Measurements from ENCODE around the gene NHLRC2. TPM values are rescaled to one million over a fixed set of nuclear protein-coding genes. Genes with fewer than 3 reads are reported as not detected.
A peak's percentile ranks its signal among the peaks of the same experiment; 100 is the strongest.
"Not testable (repeated sequence)": the region's sequence is repeated elsewhere in the genome, so short reads cannot be mapped to it uniquely, and the experiment has no call there.

Gene NHLRC2, protein sequence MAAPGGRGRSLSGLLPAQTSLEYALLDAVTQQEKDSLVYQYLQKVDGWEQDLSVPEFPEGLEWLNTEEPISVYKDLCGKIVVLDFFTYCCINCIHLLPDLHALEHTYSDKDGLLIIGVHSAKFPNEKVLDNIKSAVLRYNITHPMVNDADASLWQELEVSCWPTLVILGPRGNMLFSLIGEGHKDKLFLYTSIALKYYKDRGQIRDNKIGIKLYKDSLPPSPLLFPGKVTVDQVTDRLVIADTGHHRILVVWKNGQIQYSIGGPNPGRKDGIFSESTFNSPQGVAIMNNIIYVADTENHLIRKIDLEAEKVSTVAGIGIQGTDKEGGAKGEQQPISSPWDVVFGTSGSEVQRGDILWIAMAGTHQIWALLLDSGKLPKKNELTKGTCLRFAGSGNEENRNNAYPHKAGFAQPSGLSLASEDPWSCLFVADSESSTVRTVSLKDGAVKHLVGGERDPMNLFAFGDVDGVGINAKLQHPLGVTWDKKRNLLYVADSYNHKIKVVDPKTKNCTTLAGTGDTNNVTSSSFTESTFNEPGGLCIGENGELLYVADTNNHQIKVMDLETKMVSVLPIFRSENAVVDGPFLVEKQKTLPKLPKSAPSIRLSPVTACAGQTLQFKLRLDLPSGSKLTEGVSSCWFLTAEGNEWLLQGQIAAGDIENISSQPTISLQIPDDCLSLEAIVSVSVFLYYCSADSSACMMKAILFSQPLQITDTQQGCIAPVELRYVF
- polyA plus RNA-seq (2013, experiment 1 of 4), result 17.5 TPM
- 17.4 TPM for polyA plus RNA-seq (2013, experiment 2 of 4)
- 13.7 TPM for polyA plus RNA-seq (2013, experiment 3 of 4)
- polyA plus RNA-seq (2013, experiment 4 of 4), result 14.9 TPM

DNA sequence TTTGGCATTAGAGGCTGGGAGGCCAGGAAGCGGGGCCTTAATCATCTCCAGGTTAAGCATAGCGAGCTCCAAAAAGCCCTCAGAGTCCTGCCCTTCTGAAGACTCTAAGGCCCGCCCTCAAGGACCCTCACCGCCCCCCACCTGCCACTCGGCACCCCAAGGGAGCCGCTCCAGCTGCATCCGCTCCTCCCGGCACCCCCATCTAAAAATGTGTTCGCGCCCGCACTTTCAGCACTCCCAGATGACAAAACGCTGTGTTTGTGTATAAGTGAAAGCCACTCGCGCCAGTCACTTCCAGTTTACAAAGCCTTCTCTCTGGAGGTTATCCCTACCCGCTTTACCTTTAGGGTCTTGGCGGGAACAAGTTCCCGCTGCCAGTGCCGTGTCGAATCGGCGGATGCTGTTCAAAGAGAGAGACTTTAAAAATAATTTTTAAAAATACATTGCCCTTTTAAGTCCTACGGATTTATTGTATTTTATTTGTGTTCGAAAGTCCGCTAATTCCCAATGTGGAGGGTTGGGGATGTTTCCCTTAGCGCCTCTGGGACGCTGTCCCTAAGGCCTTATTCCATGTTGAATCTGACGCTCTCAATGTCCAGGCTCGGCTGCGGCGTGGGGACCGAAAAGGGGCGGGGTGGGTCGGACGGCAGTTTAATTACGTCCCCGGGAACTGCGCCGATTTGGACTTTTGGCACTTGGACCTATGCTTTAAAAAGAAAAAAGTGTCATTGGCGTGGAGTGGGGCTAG is at the start of gene NHLRC2, which contains the start of gene DCLRE1A:
Gene NHLRC2 (plus strand): TSS at position 649 of the 748 bp plus-strand sequence. CDS start 212 bp downstream, outside the sequence.
Gene DCLRE1A (minus strand): TSS at position 70 of the 748 bp plus-strand sequence. CDS start 900 bp downstream, outside the sequence.
- H3K27ac ChIP-seq (ENCODE audit: insufficient read depth, low read depth, low read length, poor library complexity, severe bottlenecking), result peak within 1 kb of the TSS; percentile 86
- peaks cover 5% of the 10 kb centered on the region for H3K36me3 ChIP-seq (ENCODE audit: control insufficient read depth, insufficient read depth, low read length)
- peaks cover 9% of the 10 kb centered on the region for H3K4me1 ChIP-seq (ENCODE audit: control insufficient read depth, insufficient read depth, low read length)
- H3K4me3 ChIP-seq (ENCODE audit: insufficient read depth, low read depth, low read length), result peak within 1 kb of the TSS; percentile 93
- no peaks in the 10 kb centered on the region for H3K9me3 ChIP-seq (ENCODE audit: control insufficient read depth, low read length)
- 1% methylated on average over 35 to 39 of the region's 39 CpGs for WGBS, 2 experiments
- H3K27me3 ChIP-seq (ENCODE audit: control insufficient read depth, insufficient read depth, low read length, poor library complexity, severe bottlenecking), result no peaks in the 10 kb centered on the region

DNA sequence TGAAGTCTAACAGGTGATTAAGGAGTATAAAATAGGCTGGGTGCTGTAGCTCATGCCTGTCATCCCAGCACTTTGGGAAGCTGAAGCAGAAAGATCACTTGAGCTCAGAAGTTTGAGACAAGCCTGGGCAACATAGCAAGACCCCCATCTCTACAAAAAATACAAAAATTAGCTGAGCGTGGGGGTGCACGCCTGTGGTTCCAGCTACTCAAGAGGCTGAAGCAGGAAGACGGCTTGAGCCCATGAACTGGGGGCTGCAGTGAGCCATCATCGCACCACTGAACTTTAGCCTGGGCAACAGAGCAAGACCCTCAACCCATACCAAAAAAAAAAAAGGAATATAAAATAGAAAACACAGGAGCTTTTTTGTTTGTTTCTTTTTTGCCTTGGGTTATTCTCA is 48.0 kb upstream of the NHLRC2 start:
- Histone ChIP-seq H3K27ac (ENCODE audit: insufficient read depth, low read depth, low read length, poor library complexity, severe bottlenecking) (no peak overlapping the region), H3K4me1 (ENCODE audit: control insufficient read depth, insufficient read depth, low read length) (no peaks in the 10 kb centered on the region), H3K27me3 (ENCODE audit: control insufficient read depth, insufficient read depth, low read length, poor library complexity, severe bottlenecking) (no peaks in the 10 kb centered on the region), H3K9me3 (ENCODE audit: control insufficient read depth, low read length) (no peaks in the 10 kb centered on the region), H3K4me3 (ENCODE audit: insufficient read depth, low read depth, low read length) (no peak overlapping the region), H3K36me3 (ENCODE audit: control insufficient read depth, insufficient read depth, low read length) (no peaks in the 10 kb centered on the region)
- WGBS, 2 experiments, result 91 to 93% methylated on average over 4 of the region's 4 CpGs

DNA sequence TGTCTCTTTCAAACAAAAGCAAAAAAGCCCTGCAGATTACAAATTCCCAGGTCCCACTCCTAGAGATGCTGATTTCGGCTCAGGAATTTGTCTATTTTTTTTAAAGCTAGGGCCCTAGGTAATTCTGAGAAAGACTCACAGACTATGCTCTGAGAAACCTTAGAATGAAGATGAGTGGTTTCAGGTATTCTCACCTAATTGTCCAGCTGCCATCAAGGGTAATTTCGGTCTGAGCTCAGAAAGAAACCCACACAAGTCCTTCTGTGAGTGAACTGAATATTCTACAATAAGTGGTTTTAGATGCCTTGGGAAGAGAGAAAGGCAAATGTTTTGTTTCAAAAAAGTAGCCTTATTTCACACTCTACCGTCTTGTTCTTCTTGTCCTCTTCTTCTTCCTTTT is 46.3 kb upstream of the NHLRC2 start:
- Histone ChIP-seq H3K4me1 (ENCODE audit: control insufficient read depth, insufficient read depth, low read length) (no peaks in the 10 kb centered on the region), H3K27ac (ENCODE audit: insufficient read depth, low read depth, low read length, poor library complexity, severe bottlenecking) (no peak overlapping the region), H3K36me3 (ENCODE audit: control insufficient read depth, insufficient read depth, low read length) (no peaks in the 10 kb centered on the region), H3K9me3 (ENCODE audit: control insufficient read depth, low read length) (no peaks in the 10 kb centered on the region), H3K27me3 (ENCODE audit: control insufficient read depth, insufficient read depth, low read length, poor library complexity, severe bottlenecking) (no peaks in the 10 kb centered on the region), H3K4me3 (ENCODE audit: insufficient read depth, low read depth, low read length) (no peak overlapping the region)
- WGBS, 2 experiments, result 89 to 94% methylated on average over 3 of the region's 3 CpGs

DNA sequence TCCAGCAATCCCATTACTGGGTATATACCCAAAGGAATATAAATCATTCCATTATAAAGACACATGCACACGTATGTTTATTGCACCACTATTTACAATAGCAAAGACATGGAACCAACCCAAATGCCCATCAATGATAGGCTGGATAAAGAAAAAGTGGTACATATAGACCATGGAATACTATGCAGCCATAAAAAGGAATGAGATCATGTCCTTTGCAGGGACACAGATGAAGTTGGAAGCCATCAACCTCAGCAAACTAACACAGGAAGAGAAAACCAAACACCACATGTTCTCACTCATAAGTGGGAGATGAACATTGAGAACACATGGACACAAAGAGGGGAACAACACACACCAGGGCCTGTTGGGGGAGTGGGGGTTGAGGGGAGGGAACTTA is 39.8 kb upstream of the NHLRC2 start:
- H3K4me3 ChIP-seq (ENCODE audit: insufficient read depth, low read depth, low read length); H3K4me1 ChIP-seq (ENCODE audit: control insufficient read depth, insufficient read depth, low read length); H3K27me3 ChIP-seq (ENCODE audit: control insufficient read depth, insufficient read depth, low read length, poor library complexity, severe bottlenecking); H3K27ac ChIP-seq (ENCODE audit: insufficient read depth, low read depth, low read length, poor library complexity, severe bottlenecking); H3K36me3 ChIP-seq (ENCODE audit: control insufficient read depth, insufficient read depth, low read length); H3K9me3 ChIP-seq (ENCODE audit: control insufficient read depth, low read length): not testable (repeated sequence)
- WGBS, 2 experiments, result 86 to 88% methylated on average over 1 of the region's 1 CpG

DNA sequence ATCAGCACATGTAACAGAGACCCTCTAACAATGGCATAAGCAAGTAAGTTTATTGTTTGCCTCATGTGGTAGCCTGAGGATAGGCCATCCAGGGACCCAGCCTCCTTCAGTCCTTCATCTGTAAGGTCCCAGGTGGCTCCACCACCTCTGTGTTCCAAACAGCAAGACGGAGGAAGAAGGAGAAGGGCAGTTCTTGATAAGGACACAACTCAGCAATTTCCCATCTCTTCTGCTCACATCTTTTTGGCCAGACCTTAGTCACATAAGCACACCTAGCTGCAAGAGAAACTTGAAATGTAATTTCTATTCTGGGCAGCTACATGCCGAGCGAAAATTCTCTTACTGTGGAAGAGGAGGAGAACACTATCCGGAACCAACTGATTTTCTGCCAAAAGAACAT is 34.5 kb upstream of the NHLRC2 start:
- WGBS, 2 experiments, result 94 to 96% methylated on average over 4 of the region's 4 CpGs
- no peak overlapping the region for H3K27ac ChIP-seq (ENCODE audit: insufficient read depth, low read depth, low read length, poor library complexity, severe bottlenecking)
- no peaks in the 10 kb centered on the region for H3K4me1 ChIP-seq (ENCODE audit: control insufficient read depth, insufficient read depth, low read length)
- no peak overlapping the region for H3K4me3 ChIP-seq (ENCODE audit: insufficient read depth, low read depth, low read length)
- no peaks in the 10 kb centered on the region for H3K27me3 ChIP-seq (ENCODE audit: control insufficient read depth, insufficient read depth, low read length, poor library complexity, severe bottlenecking)
- no peaks in the 10 kb centered on the region for H3K9me3 ChIP-seq (ENCODE audit: control insufficient read depth, low read length)
- H3K36me3 ChIP-seq (ENCODE audit: control insufficient read depth, insufficient read depth, low read length), result no peaks in the 10 kb centered on the region

DNA sequence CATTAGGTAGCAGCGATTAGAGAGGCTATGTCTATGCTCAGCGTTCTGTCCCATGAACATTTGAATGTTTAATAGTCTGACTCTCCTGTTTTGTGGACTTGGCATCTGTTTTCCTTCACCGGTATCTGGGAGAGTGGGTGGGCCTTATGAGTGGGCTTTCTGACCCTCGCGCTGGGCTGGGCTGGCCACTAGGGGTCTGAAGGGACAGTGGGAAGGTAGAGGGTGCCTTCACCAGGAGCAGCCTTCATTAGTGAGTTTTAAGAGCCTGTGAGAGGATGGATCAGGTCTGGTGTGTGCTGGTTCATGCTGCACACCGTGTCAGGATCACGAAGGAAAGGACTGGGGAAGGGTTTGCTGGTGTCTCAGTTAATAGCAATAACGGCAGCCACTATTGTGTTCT is 34.0 kb upstream of the NHLRC2 start:
- Histone ChIP-seq H3K36me3 (ENCODE audit: control insufficient read depth, insufficient read depth, low read length) (no peaks in the 10 kb centered on the region), H3K9me3 (ENCODE audit: control insufficient read depth, low read length) (no peaks in the 10 kb centered on the region), H3K4me1 (ENCODE audit: control insufficient read depth, insufficient read depth, low read length) (no peaks in the 10 kb centered on the region), H3K27me3 (ENCODE audit: control insufficient read depth, insufficient read depth, low read length, poor library complexity, severe bottlenecking) (no peaks in the 10 kb centered on the region), H3K4me3 (ENCODE audit: insufficient read depth, low read depth, low read length) (no peak overlapping the region), H3K27ac (ENCODE audit: insufficient read depth, low read depth, low read length, poor library complexity, severe bottlenecking) (no peak overlapping the region)
- 74 to 77% methylated on average over 8 of the region's 8 CpGs for WGBS, 2 experiments

DNA sequence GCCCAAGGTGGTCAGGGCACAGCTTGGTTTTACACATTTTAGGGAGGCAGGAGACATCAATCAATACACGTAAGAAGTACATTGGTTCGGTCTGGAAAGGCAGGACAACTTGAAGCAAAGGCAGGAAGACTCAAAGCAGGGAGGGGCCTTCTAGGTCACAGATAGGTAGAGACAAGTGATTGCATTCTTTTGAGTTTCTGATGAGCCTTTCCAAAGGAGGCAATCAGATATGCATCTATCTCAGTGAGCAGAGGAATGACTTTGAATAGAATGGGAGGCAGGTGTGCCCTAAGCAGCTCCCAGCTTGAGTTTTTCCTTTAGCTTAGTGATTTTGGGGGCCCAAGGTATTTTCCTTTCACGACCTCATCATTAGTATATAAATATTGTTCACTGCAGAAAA is 33.2 kb upstream of the NHLRC2 start:
- 55 to 69% methylated on average over 2 to 3 of the region's 3 CpGs for WGBS, 2 experiments
- not testable (repeated sequence) for H3K27me3 ChIP-seq (ENCODE audit: control insufficient read depth, insufficient read depth, low read length, poor library complexity, severe bottlenecking); H3K36me3 ChIP-seq (ENCODE audit: control insufficient read depth, insufficient read depth, low read length); H3K9me3 ChIP-seq (ENCODE audit: control insufficient read depth, low read length); H3K27ac ChIP-seq (ENCODE audit: insufficient read depth, low read depth, low read length, poor library complexity, severe bottlenecking); H3K4me3 ChIP-seq (ENCODE audit: insufficient read depth, low read depth, low read length); H3K4me1 ChIP-seq (ENCODE audit: control insufficient read depth, insufficient read depth, low read length)

DNA sequence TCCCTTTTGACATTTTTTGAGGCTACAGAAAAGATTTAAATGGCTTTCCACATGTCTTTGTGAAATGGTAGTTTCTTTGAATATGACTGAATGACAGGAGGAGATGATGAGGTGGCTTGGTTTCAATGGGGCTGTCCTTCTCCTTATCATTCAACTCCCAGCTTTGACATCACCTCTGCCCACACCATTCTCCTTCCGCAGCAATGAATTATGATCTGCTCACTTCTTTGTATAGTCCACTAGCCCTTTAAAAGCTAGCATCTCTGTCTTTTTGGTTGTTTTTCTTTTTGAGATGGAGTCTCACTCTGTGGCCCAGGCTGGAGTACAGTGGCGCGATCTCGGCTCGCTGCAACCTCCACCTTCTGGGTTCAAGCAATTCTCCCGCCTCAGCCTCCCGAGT is 32.3 kb upstream of the NHLRC2 start:
- 94 to 96% methylated on average over 7 of the region's 7 CpGs for WGBS, 2 experiments
- Histone ChIP-seq H3K36me3 (ENCODE audit: control insufficient read depth, insufficient read depth, low read length) (no peaks in the 10 kb centered on the region), H3K4me1 (ENCODE audit: control insufficient read depth, insufficient read depth, low read length) (no peaks in the 10 kb centered on the region), H3K9me3 (ENCODE audit: control insufficient read depth, low read length) (no peaks in the 10 kb centered on the region), H3K27ac (ENCODE audit: insufficient read depth, low read depth, low read length, poor library complexity, severe bottlenecking) (no peak overlapping the region), H3K27me3 (ENCODE audit: control insufficient read depth, insufficient read depth, low read length, poor library complexity, severe bottlenecking) (no peaks in the 10 kb centered on the region), H3K4me3 (ENCODE audit: insufficient read depth, low read depth, low read length) (no peak overlapping the region)

DNA sequence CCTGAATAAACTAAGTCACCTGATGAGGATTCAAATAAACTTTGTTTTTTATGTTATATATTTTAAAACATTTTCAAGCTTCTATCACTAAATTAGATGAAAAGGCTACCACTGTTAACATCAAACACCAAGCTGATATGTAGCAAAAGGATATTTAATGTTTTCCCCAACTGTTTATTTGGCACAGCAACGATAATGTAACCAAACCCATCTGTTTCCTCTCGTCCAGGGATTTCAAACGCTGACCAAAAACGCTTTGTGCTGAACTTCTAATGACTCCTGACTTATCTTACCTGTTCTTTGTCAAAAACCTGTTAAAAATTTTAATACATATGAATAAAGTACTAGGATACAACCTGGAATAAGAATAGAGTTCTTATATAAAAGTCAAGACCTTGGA is 31.1 kb upstream of the NHLRC2 start:
- no peak overlapping the region for H3K4me3 ChIP-seq (ENCODE audit: insufficient read depth, low read depth, low read length)
- no peaks in the 10 kb centered on the region for H3K9me3 ChIP-seq (ENCODE audit: control insufficient read depth, low read length)
- H3K27me3 ChIP-seq (ENCODE audit: control insufficient read depth, insufficient read depth, low read length, poor library complexity, severe bottlenecking), result no peaks in the 10 kb centered on the region
- WGBS, 2 experiments, result 95 to 97% methylated on average over 4 of the region's 4 CpGs
- H3K36me3 ChIP-seq (ENCODE audit: control insufficient read depth, insufficient read depth, low read length), result no peaks in the 10 kb centered on the region
- no peak overlapping the region for H3K27ac ChIP-seq (ENCODE audit: insufficient read depth, low read depth, low read length, poor library complexity, severe bottlenecking)
- no peaks in the 10 kb centered on the region for H3K4me1 ChIP-seq (ENCODE audit: control insufficient read depth, insufficient read depth, low read length)

DNA sequence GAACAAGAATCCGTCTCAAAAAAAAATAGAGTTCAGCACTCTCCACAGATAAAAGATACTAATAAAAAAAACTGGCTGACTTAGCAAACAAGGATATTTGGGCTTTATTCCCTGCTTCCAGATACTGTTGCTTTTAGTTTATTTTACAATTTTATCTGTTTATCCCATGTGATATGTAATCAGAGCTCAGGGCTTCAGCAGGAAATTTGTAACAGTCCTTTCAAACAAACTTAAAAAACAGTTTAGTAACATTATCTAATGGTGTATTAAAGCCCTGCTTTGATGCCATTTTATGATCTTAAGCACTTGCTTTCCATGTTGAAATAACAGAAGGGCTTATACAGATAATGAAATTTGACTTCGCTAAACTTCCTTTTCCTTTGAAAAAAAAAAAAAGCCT is 28.7 kb upstream of the NHLRC2 start:
- no peaks in the 10 kb centered on the region for H3K27me3 ChIP-seq (ENCODE audit: control insufficient read depth, insufficient read depth, low read length, poor library complexity, severe bottlenecking)
- H3K27ac ChIP-seq (ENCODE audit: insufficient read depth, low read depth, low read length, poor library complexity, severe bottlenecking), result no peak overlapping the region
- H3K4me3 ChIP-seq (ENCODE audit: insufficient read depth, low read depth, low read length), result no peak overlapping the region
- H3K4me1 ChIP-seq (ENCODE audit: control insufficient read depth, insufficient read depth, low read length), result no peaks in the 10 kb centered on the region
- 97 to 100% methylated on average over 1 to 2 of the region's 2 CpGs for WGBS, 2 experiments
- H3K36me3 ChIP-seq (ENCODE audit: control insufficient read depth, insufficient read depth, low read length), result no peaks in the 10 kb centered on the region
- H3K9me3 ChIP-seq (ENCODE audit: control insufficient read depth, low read length), result no peaks in the 10 kb centered on the region

Data from ectodermal cell (in vitro differentiated cells).